HG02973 (cell line): Measurements from ENCODE around the gene KCNN2.

Experiments
- ATAC-seq: cut with Tn5 transposase; IDR thresholded peaks from one replicate; pipeline ENCODE4 v1.9.1; 2021; ENCODE audit warnings: moderate library complexity; ENCODE audit not compliant: unreplicated experiment

KCNN2 gene

DNA sequence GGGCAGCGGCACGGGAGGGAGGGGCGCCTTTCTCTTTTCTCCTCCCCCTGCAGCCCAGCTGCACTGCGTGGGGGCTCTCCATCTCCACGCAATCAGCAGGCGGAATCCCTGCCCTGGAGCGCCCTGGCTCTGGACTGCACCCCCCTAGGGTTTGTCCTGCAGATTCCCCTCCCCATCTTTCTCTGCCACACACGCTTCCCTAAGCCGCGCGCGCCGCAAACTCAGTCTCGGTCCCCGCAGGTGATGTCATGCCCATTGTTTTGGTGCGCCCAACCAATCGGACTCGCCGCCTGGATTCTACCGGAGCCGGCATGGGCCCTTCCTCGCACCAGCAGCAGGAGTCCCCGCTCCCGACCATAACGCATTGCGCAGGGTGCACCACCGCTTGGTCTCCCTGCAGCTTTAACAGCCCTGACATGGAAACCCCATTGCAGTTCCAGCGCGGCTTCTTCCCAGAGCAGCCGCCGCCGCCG is at the start of gene KCNN2:
Gene KCNN2 (plus strand): TSS at position 347 of the 473 bp plus-strand sequence. CDS start 70 bp downstream, at position 417.
- peak; percentile 66 for ATAC-seq

DNA sequence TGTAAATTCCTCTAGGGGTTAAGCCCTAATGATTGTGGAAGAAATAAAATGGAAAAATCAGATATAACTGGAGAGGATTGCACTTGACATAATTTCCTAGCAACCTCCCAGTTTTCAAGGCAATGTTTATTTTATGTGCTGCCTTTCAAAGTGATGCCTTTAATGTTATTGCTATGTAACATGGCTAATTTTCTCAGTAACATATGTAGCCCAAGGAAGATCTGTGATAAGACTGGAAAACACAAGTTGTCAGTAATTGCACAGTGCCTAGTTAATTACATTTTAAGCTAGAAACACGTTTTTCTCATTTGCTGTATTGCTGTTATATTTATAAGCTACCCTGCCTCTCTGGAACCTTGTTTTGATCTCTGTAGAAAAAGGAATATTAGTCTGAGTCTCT is 49.2 kb upstream of the KCNN2 start:
- no peak for ATAC-seq

DNA sequence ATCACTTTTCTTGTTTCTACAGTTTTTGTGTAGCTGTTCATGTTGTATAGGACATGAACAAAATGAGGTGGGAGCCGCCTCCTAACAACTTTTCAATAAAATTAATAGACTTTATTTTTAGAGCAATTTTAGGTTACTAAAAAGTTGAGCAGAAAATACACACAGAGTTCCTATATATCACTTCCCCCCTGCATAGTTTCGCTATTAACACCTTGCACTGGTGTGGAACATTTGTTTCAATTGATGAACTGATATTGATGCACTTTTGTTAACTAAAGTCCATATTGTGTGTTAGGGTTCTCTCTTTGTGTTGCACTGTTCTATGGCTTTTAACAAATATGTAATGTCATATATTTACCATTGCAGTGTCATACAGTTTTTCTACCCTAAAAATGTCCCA is 47.8 kb upstream of the KCNN2 start:
- ATAC-seq = no peak

DNA sequence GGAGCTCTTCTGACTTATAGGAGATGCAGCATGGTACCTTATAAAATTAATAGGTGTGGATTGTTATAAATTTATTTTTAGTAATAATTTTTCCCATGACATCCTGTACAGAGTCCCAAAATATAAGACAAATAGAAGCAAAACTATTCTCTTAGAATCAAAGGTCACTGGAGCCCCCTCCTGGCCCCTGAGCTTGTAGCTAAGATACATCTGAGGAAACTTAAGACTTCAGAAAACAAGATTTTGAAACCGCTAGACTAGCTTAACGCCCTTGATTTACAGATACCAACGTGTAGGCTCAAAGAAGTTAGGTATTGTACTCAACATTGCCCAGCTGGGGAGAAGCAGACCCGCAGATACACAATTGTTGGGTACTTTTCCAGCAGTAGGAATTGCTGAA is 45.7 kb upstream of the KCNN2 start:
- no peak for ATAC-seq

DNA sequence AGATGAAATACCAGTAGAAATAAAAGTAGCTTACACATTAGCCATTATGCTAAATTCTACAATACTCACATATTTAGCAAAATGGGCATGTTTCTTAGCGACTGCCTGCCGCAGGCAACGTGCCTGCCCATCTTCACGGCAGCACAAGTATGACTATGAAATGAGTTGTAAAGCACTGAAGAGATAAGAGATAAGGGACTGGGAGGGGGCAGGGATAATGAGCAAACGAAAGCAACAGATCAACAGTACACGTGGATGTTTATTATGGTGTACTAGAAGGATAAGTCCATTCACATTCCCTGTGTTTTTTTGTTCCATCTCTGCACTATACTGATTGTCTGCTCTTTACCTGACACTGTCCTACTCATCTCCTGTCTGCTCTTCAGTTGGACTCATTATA is 44.1 kb upstream of the KCNN2 start:
- ATAC-seq = no peak

DNA sequence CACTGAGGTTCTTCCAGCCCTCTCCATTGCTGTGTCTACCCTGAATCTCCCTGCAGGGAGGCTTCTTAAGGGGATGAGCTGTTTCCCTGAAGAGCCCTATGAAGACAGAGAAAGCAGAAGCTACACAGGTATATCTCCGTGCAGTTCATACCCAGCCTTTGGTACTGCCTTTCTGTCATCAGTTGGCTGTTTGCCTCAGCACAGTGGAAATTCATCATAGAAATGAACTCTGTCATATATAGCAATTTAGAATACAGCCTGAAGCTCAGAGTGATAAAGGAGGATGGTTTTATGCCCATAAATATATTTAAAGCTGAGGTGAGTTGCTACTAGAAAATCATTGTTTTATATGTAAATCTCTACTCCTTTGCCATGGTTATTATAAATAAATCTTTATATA is 42.6 kb upstream of the KCNN2 start:
- no peak for ATAC-seq

DNA sequence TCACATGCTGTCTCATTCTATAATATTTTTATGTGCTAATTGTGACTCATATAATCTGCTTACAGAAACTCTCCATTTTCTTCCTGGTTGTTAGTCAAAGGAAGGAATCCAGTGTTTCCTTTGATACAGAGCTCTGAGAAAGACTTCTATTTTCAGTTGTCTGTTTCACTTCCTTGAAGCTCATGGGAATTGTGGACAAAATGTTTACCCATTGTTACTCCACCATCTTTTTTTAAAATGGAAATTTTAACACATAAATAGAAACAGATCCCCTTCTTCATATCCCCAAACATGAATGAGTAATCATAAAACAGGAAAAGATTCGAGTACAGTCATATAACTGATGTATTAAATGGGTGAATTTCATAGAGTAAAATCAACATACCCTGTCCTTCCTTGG is 42.0 kb upstream of the KCNN2 start:
- no peak for ATAC-seq

DNA sequence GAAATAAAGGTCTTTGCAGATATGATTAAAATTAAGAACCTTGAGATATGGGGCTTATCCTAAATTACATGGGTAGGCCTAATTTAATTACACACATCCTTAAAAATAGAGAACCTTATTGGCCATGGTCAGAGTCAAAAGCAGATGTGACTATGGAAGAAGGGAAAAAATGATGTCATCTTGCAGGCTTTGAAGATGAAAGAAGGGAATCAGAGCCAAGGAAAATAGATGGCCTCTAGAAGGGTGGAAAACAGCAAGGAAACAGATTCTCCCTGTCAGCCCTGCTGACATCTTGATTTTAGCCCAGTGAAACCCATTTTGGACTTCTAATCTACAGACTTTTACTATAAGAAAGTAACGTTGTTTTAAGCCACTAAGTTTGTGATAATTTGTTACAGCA is 37.6 kb upstream of the KCNN2 start:
- no peak for ATAC-seq

DNA sequence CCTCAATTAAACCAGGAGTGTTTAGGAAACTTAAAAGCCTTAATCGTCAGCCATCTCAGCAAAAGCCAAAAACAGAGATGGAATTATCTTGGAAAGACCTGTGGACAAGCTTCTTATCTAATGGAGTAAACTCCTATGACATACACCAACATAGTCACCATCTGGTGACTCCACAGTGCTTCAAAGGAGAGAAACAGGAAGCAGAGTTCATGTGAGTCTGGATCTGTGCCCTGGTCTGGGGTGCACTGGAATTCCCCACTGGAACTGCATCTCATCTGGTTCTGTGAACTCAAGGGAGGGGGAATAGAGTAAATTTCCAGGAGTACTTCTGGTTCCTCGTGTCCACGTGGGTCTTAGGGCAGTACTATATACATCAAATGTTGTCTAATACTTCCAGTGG is 36.3 kb upstream of the KCNN2 start:
- ATAC-seq = no peak

DNA sequence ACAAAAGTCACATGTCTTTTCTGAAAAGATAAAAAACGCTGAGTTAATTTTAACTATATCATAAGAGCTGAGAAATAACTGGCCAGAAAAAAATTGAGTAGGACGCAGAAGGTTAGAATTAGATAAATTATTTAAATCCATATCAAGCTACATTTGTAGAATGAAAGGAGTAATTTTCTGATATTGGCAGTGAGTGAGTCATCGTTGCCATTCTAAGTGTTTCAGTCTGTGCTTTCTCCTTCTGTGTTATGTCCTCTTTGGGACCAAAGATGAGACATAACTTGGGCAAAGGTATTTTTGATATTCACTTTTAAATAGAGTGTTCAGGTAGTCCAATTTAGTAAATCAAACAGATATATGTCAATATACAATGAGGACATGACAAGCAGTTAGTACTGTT is 34.4 kb upstream of the KCNN2 start:
- ATAC-seq = no peak

DNA sequence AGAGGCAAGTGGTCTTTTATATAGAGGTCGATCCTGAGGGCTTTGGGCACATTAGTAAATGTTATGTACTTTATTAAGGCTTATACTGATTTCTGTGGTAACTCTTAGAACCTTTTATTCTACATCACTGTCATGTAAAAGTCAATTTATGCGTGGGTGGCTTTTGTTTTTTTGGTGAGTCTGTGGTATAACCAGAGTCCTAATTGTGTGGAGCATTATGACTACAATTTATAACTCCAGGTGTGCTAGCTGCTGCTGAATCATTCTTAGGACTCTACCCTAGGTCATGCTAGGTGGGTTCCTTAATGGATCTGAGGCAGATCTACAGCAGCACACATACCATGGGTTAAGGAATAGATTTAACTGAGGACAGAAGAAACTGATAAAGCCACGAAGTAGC is 33.9 kb upstream of the KCNN2 start:
- no peak for ATAC-seq

DNA sequence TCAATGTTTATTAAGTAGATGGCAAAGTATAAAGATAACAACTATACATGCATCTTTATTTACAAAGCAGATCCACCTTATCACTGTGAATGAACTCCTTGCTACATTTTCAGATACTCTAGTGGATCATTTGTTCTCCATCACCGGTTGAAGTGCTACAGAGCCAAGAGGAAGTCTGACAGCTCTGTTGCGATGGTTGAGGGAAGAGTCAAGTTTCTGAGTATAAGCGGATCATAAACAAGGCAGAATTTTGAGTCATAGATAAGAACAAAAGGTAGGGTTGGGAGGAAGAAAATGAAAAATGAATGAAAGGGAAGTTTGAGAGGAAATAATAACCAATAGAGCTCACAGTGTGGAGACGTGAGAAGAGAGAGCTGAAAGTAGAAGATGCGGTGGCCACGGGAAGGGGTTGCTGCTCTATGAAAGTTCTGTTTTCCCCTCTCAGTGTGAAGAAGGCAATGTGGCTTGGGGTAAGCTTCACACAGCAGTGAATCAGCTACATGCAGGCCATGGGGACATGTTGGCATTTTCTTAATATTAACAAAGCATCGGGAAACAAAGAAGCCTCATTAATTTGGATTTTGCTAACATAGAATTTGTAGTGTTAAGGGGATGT is 30.8 kb upstream of the KCNN2 start:
- ATAC-seq = no peak

DNA sequence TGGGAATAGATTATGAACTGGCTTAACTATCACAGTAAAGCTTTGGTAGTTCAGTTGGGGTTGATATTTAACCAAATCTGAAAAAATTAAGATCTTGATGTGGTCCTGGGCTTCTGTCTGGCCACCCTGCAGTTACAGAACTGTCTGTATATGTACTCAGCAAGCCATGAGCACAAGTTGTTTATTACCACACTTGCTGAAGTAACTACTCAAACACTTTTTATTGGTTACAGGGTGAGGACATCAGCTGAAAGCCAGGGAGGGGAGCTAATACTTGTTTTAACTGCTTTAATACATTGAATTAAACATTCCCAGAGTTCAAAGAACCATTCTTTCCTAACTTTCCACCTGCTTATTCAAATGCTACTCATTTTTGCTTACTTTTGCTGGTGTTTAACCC is 29.4 kb upstream of the KCNN2 start:
- no peak for ATAC-seq

DNA sequence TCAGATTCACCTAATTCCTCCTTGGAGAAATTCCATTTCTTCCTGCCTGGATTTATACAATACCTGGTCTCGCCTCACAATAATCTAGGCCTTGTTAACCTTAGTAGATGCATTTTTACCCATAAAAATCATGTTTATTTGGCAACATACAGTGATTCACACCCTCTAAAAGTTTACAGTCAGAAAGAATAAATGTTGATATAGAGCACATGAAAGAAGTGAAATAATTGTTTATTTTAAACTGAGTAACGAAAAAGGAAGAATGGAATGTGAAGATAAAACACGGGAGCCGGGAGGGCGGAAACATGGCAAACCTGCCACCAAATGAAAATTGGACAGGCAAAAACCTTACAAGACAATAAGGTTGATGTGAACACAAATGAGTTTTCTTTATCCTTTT is 28.9 kb upstream of the KCNN2 start:
- no peak for ATAC-seq

DNA sequence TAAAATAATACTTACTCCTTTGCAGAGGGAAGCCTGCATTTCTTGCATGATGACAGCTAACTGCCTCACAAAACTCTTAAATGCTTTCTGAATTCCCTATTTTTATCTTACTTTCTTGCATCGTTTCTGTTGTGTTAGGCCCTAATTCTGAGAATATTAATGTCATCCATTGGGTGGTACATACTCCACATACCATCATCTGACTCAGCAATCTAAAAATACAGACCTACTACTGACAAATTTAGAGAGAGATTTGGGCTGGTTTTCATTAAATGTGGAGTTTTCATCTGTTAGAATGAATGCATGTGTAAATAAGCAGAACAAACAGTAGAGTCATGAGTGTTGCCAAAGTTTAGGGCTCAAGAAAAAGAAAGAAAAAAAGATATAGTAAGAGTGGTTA is 26.5 kb upstream of the KCNN2 start:
- no peak for ATAC-seq

DNA sequence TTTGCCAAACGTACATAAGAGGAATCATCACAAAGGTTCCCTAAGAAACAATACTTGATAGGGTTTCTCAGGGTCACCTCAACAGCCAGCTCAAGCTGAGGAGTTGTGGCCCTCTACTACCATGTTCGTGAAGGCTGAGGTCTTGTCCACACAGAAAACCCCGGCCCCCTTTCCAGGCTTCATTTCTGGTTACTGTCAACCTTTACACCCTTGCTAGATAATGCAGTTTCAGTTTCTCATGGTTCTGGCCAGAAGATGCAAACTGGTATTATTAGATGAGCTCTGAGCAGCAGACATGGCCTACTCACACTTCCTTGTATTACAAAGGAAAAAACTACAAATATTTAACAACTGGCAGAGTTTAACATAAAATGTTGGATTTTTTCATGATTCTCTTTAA is 22.8 kb upstream of the KCNN2 start:
- ATAC-seq = no peak

DNA sequence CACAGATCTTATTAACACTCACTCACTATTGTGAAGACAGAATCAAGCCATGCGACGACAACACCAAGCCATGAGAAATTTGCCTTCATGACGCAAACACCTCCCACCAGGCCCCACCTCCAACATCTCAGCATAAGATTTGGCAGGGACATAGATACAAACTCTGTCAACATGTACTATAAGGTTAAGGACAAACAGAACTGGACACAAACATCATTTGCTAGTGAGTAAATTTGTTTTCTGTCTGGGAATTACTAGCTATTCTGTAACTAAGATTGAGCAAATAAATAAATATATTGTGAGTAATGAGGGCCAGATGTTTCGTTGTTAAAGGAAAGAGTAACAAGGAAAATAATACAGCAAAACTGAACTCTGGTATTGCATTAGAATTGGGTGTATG is 15.7 kb upstream of the KCNN2 start:
- no peak for ATAC-seq

DNA sequence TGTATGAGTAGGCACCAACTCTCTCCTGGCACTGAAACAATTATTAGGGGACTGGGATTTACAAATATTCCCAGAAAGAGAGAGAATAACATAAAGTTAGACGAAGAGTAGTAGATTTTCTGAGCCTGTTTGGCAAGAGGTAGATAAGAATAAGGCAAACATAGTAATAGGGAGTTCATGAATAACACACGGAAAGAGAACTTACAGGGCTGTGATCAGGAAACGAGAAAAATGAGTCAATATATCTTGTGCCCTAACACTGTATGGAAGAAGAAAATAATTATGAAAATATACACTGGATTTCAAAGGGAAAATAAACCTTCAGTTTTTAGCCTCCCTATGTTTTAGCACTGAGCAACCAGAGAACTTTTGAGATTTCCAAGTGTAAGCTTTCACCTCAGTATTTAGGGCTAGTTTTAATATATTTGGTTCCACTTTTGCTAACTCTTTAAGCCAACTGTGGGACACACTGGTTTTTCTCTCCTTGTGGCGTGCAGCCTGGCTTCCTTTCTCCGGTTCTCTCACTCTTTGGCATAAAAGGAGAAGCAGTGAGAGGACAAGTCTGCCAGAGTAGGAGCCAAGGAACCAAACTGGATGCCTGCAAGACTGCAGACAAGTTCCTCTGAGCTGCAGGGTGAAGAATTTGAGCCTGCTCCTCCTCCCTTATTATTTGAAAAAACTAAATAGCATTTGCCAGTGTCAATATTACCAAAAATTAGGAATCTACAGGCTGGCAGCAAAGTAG is 6.6 kb upstream of the KCNN2 start:
- no peak for ATAC-seq

DNA sequence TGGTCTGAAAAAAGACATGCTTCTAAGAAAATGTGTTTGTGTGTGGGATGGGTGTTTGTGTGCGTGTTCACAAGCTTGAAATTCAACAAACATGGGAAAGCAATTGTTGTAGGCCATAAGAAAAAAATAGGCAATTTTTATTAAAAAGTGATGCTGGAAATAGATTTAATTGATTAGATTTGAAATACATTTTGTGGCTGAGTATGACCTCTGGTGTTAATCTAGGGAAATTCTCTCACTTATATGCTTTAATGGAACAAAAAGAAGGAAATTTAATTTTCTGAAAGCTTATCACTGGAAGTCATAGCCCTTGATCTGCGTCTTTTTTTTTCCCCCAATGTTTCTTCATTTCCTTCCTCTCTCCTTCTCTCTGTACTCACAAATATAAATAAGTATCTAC is 3.5 kb upstream of the KCNN2 start:
- ATAC-seq = no peak

DNA sequence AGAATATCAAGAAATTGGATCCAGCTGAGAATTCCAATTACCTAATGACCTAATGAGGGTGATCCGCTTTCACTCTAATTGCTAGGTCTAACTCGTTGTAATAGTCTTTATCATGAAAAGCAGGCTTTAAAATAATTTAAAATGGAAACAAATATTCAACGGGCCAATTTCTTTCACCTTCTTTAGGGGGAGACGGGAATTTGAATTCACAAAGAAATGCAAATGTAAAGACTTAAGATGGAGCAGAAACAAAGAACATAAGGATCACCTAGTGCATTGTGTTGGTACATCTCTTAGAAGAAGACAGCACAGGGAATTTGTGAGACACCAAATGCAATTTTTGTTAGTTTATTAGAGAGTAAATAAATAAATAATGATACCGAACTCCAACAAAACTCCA is 1.5 kb upstream of the KCNN2 start:
- ATAC-seq = no peak

DNA sequence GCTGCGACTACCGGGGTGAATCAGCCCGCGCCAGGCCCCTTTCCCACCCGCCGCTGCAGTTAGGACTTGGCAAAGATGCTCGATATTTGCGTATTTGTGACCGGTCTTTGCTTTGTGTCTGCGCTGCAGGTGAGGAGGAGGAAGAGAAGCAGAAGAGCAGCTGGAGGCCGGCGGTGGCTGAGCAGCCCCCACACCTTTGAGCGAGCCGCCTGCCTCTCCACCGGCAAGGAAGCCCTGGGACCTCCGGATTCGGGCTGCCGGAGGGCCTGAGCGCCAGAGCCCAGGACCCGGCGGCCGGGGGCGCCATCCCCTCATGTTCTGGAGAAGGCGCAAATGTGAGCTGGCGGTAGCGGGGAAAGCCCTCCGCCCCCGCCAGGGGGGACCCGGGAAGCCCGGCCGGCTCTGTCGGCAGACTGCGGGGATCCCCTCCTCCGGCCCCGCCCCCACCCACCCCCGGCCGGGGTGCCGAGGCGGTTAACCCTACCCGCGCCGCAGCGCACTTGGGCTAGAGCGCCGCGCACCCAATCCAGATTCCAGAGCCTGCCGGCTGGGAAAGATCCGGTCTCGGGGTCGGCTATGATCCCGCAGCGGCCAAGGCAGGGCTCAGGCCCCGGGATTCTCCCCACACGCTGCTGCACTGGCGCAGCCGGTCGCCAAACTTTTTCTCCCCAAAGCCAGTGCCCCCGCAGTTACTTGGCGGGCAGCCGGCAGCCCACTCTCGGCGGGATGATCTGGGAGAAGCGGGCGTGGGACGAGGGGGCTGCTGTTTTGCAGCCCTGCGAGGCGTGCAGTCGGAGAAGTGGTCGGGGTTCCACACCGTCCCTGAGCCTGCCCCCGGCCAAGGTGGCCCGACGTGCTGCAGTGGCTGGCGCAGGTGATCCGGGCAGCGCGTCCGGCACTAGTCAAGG is 800 bp upstream of the KCNN2 start:
- peak; percentile 38 for ATAC-seq
